ENCODE data around the gene GMPR. TPM values are rescaled to one million over a fixed set of nuclear protein-coding genes. Genes with fewer than 3 reads are reported as not detected.

Gene GMPR
- total RNA-seq, 1 donor: 6.5 TPM

GRCh38 chr6:16216501-16217155 lies 21.8 kb upstream of the GMPR start:
- Histone ChIP-seq H3K27me3 (ENCODE audit: insufficient read depth, low read length) (no peaks in the 10 kb centered on the region), H3K36me3 (ENCODE audit: insufficient read depth, low read length) (no peaks in the 10 kb centered on the region), H3K27ac (ENCODE audit: low read depth, low read length) (no peak overlapping the region), H3K79me2 (ENCODE audit: insufficient read depth, low read length) (no peaks in the 10 kb centered on the region), H3K4me2 (ENCODE audit: insufficient read depth, low read length) (peak overlapping the region; percentile 73), H3K4me1 (ENCODE audit: insufficient read depth, low read length) (peaks cover 9% of the 10 kb centered on the region), H3K4me3 (ENCODE audit: insufficient read depth, low read length) (peak overlapping the region; percentile 55), H4K20me1 (ENCODE audit: insufficient read depth, low read length) (no peaks in the 10 kb centered on the region), H3K9me3 (ENCODE audit: low read depth, low read length) (no peaks in the 10 kb centered on the region), H2AFZ (ENCODE audit: low read length) (peak overlapping the region; percentile 78)
- TF ChIP-seq CTCF (IDR thresholded peaks at IDR 0.05; ENCODE audit: extremely low read depth, low read depth, low read length): no peak
- no peak for DNase-seq (ENCODE audit: insufficient read length, low spot score, missing footprints)

- Histone ChIP-seq H3K36me3 (ENCODE audit: insufficient read depth, low read length) (no peaks in the 10 kb centered on the region), H3K9me3 (ENCODE audit: low read depth, low read length) (no peaks in the 10 kb centered on the region), H3K4me1 (ENCODE audit: insufficient read depth, low read length) (peaks cover 9% of the 10 kb centered on the region), H3K4me3 (ENCODE audit: insufficient read depth, low read length) (no peak overlapping the region), H4K20me1 (ENCODE audit: insufficient read depth, low read length) (no peaks in the 10 kb centered on the region), H3K79me2 (ENCODE audit: insufficient read depth, low read length) (no peaks in the 10 kb centered on the region), H2AFZ (ENCODE audit: low read length) (no peak overlapping the region), H3K4me2 (ENCODE audit: insufficient read depth, low read length) (no peak overlapping the region), H3K27me3 (ENCODE audit: insufficient read depth, low read length) (no peaks in the 10 kb centered on the region), H3K27ac (ENCODE audit: low read depth, low read length) (no peak overlapping the region)
- DNase-seq (ENCODE audit: insufficient read length, low spot score, missing footprints): no peak
- no peak for TF ChIP-seq CTCF (IDR thresholded peaks at IDR 0.05; ENCODE audit: extremely low read depth, low read depth, low read length)
Observed at GRCh38 chr6:16217156-16217721, 21.1 kb upstream of the GMPR start.

GRCh38 chr6:16222826-16223225 lies 15.6 kb upstream of the GMPR start:
- Histone ChIP-seq H3K9me3 (ENCODE audit: low read depth, low read length) (no peaks in the 10 kb centered on the region), H3K79me2 (ENCODE audit: insufficient read depth, low read length) (no peaks in the 10 kb centered on the region), H3K27me3 (ENCODE audit: insufficient read depth, low read length) (peaks cover 4% of the 10 kb centered on the region), H3K4me2 (ENCODE audit: insufficient read depth, low read length) (no peak overlapping the region), H4K20me1 (ENCODE audit: insufficient read depth, low read length) (no peaks in the 10 kb centered on the region), H3K4me1 (ENCODE audit: insufficient read depth, low read length) (no peaks in the 10 kb centered on the region), H2AFZ (ENCODE audit: low read length) (no peak overlapping the region), H3K27ac (ENCODE audit: low read depth, low read length) (no peak overlapping the region), H3K36me3 (ENCODE audit: insufficient read depth, low read length) (no peaks in the 10 kb centered on the region), H3K4me3 (ENCODE audit: insufficient read depth, low read length) (no peak overlapping the region)
- TF ChIP-seq CTCF (IDR thresholded peaks at IDR 0.05; ENCODE audit: extremely low read depth, low read depth, low read length): no peak
- DNase-seq (ENCODE audit: insufficient read length, low spot score, missing footprints): no peak

GRCh38 chr6:16223362-16223761 lies 15.0 kb upstream of the GMPR start:
- no peak for TF ChIP-seq CTCF (IDR thresholded peaks at IDR 0.05; ENCODE audit: extremely low read depth, low read depth, low read length)
- no peaks in the 10 kb centered on the region for H3K9me3 ChIP-seq (ENCODE audit: low read depth, low read length)
- no peaks in the 10 kb centered on the region for H3K4me1 ChIP-seq (ENCODE audit: insufficient read depth, low read length)
- peaks cover 6% of the 10 kb centered on the region for H3K27me3 ChIP-seq (ENCODE audit: insufficient read depth, low read length)
- DNase-seq (ENCODE audit: insufficient read length, low spot score, missing footprints): no peak
- H3K4me2 ChIP-seq (ENCODE audit: insufficient read depth, low read length): no peak overlapping the region
- no peak overlapping the region for H2AFZ ChIP-seq (ENCODE audit: low read length)
- H3K36me3 ChIP-seq (ENCODE audit: insufficient read depth, low read length): no peaks in the 10 kb centered on the region
- H4K20me1 ChIP-seq (ENCODE audit: insufficient read depth, low read length): no peaks in the 10 kb centered on the region
- no peak overlapping the region for H3K27ac ChIP-seq (ENCODE audit: low read depth, low read length)
- no peak overlapping the region for H3K4me3 ChIP-seq (ENCODE audit: insufficient read depth, low read length)
- H3K79me2 ChIP-seq (ENCODE audit: insufficient read depth, low read length): no peaks in the 10 kb centered on the region

Measured in osteoblast (primary cell).